K562 (cell line): ENCODE measurements around the gene RSRP1. TPM values are rescaled to one million over a fixed set of nuclear protein-coding genes. Genes with fewer than 3 reads are reported as not detected.

Source experiments
- ATF3 ChIP-seq, 2 experiments: fragments of 450-650 bp in 1 of 2; sonication (generic) in 1 of 2; formaldehyde crosslinking in 1 of 2; IDR thresholded peaks in 1 of 2; conservative IDR thresholded peaks in 1 of 2; 2 replicates each; pipeline versions ENCODE4 v1.6.1 to v1.8.1; 2016 to 2023; ENCODE audit warnings: mild to moderate bottlenecking in 2 of 2, moderate library complexity in 2 of 2, inconsistent platforms in 1 of 2, missing genetic modification reagents in 1 of 2
- BCLAF1 ChIP-seq, 2 experiments: fragments of 450-650 bp in 1 of 2; IDR thresholded peaks; 2 replicates each; pipeline ENCODE4 v1.6.1; 2011 to 2017; ENCODE audit warnings: low read depth in 2 of 2, antibody characterized with exemption in 1 of 2, borderline replicate concordance in 1 of 2, low read length in 1 of 2, mild to moderate bottlenecking in 1 of 2, mixed read lengths in 1 of 2; ENCODE audit not compliant: control insufficient read depth in 1 of 2
- CBFA2T3 ChIP-seq: fragments of 450-650 bp; IDR thresholded peaks from 2 replicates; pipeline ENCODE4 v1.6.1; 2017
- CHD1 ChIP-seq: fragments of 200-600 bp; sonication (generic); IDR thresholded peaks from one replicate; pipeline ENCODE4 v1.6.1; 2012; ENCODE audit warnings: mild to moderate bottlenecking, moderate library complexity, low read length, inconsistent platforms
- E2F3 ChIP-seq: fragments of 250-450 bp; sonication (Bioruptor Pico); IDR thresholded peaks from 2 replicates; pipeline ENCODE4 v1.4.0; 2020; ENCODE audit warnings: mild to moderate bottlenecking
- ETV5 ChIP-seq: sonication (generic); formaldehyde crosslinking; IDR thresholded peaks from 2 replicates; pipeline ENCODE4 v1.4.0; 2020; ENCODE audit warnings: low read depth, mild to moderate bottlenecking, missing genetic modification reagents
- EZH2 ChIP-seq: IDR thresholded peaks from 2 replicates; pipeline ENCODE4 v1.6.1; 2012; ENCODE audit warnings: low read depth, mild to moderate bottlenecking, inconsistent platforms, low read length, borderline replicate concordance
- GTF2E2 ChIP-seq: fragments of 200-800 bp; sonication (Bioruptor generic); IDR thresholded peaks from 2 replicates; pipeline ENCODE4 v1.6.1; 2016; ENCODE audit warnings: missing genetic modification characterization, missing compliant biosample characterization
- ID3 ChIP-seq, 2 experiments: fragments of 250-450 bp in 1 of 2; fragments of 450-650 bp in 1 of 2; sonication (Bioruptor Pico) in 1 of 2; IDR thresholded peaks; 2 replicates each; pipeline versions ENCODE4 v1.6.1 to v1.8.0; 2016 to 2021; ENCODE audit warnings: mild to moderate bottlenecking in 2 of 2, moderate library complexity in 2 of 2, missing compliant biosample characterization in 1 of 2, missing genetic modification characterization in 1 of 2
- JUNB ChIP-seq: fragments of 450-650 bp; formaldehyde crosslinking; conservative IDR thresholded peaks from 2 replicates; pipeline ENCODE4 v1.4.0; 2020; ENCODE audit warnings: mild to moderate bottlenecking
- MCM2 ChIP-seq: fragments of 450-650 bp; IDR thresholded peaks from 2 replicates; pipeline ENCODE4 v1.6.1; 2017; ENCODE audit warnings: low read depth, mild to moderate bottlenecking
- MTF1 ChIP-seq: fragments of 250-450 bp; sonication (Bioruptor Pico); IDR thresholded peaks from 2 replicates; pipeline ENCODE4 v1.9.0; 2021; ENCODE audit warnings: moderate library complexity, mild to moderate bottlenecking, inconsistent platforms, borderline replicate concordance
- PCBP2 ChIP-seq: fragments of 200-400 bp; formaldehyde crosslinking; IDR thresholded peaks from 2 replicates; pipeline ENCODE4 v1.6.1; 2018; ENCODE audit warnings: low read length, low read depth, mild to moderate bottlenecking, moderate library complexity; ENCODE audit not compliant: poor library complexity, severe bottlenecking
- POLR3A ChIP-seq: IDR thresholded peaks from 2 replicates; pipeline ENCODE4 v1.6.1; 2011; ENCODE audit warnings: borderline replicate concordance, mild to moderate bottlenecking, moderate library complexity; ENCODE audit not compliant: insufficient read length, insufficient read depth; ENCODE audit errors: extremely low read depth
- RNF219 ChIP-seq: fragments of 250-450 bp; sonication (Bioruptor Pico); IDR thresholded peaks from 2 replicates; pipeline ENCODE4 v1.5.0; 2022; ENCODE audit warnings: mild to moderate bottlenecking
- ZKSCAN3 ChIP-seq: fragments of 250-450 bp; sonication (Bioruptor Pico); IDR thresholded peaks from 2 replicates; pipeline ENCODE4 v1.4.0; 2020
- ZNF12 ChIP-seq: sonication (generic); formaldehyde crosslinking; IDR thresholded peaks from 2 replicates; pipeline ENCODE4 v1.4.0; 2020; ENCODE audit warnings: mild to moderate bottlenecking, missing genetic modification reagents
- ZNF124 ChIP-seq: sonication (generic); formaldehyde crosslinking; IDR thresholded peaks from 2 replicates; pipeline ENCODE4 v1.8.1; 2022; ENCODE audit warnings: missing genetic modification reagents
- ZNF133 ChIP-seq: fragments of 250-450 bp; sonication (Bioruptor Pico); IDR thresholded peaks from 2 replicates; pipeline ENCODE4 v1.4.0; 2020; ENCODE audit warnings: mild to moderate bottlenecking
- ZNF197 ChIP-seq: fragments of 200-800 bp; sonication (Bioruptor generic); IDR thresholded peaks from 2 replicates; pipeline ENCODE4 v1.6.1; 2016; ENCODE audit warnings: low read depth, missing genetic modification characterization, missing compliant biosample characterization
- ZNF23 ChIP-seq: fragments of 250-450 bp; sonication (Bioruptor Pico); IDR thresholded peaks from 2 replicates; pipeline ENCODE4 v1.4.0; 2020; ENCODE audit warnings: mild to moderate bottlenecking
- ZNF551 ChIP-seq: fragments of 250-450 bp; sonication (Bioruptor Pico); IDR thresholded peaks from 2 replicates; pipeline ENCODE4 v1.5.0; 2021; ENCODE audit warnings: mild to moderate bottlenecking, moderate library complexity
- ZNF77 ChIP-seq: fragments of 250-450 bp; sonication (Bioruptor Pico); IDR thresholded peaks from 2 replicates; pipeline ENCODE4 v1.5.0; 2020
- polyA plus RNA-seq, 8 experiments: library from polyadenylated mRNA; depleted of rRNA in 4 of 8; stranded (reverse) in 5 of 8; unstranded in 3 of 8; fragments of >200 nt; fragmentation: Nextera tagmentation in 2 of 8; fragmentation: Illumina TruSeq in 1 of 8; extraction: Ambion mirVana in 2 of 8; extraction: Trizol in 1 of 8; gene quantifications; 2 replicates each; pipeline versions ENCODE4 v1.2.1 to v1.2.3, GENCODE V29; 2011 to 2014; ENCODE audit warnings: inconsistent platforms in 1 of 8, missing spikeins in 1 of 8
- total RNA-seq, 7 experiments: library from RNA; depleted of rRNA in 6 of 7; stranded (reverse); fragments of >200 nt in 6 of 7; fragmentation: Illumina TruSeq in 2 of 7; extraction: Trizol in 2 of 7; gene quantifications; 2 replicates each; pipeline versions ENCODE4 v1.2.1 to v1.2.3, GENCODE V29; 2011 to 2021; ENCODE audit warnings: low replicate concordance in 1 of 7

The RSRP1 gene
- total and polyA plus RNA-seq, 9 of the 15 experiments (the other 6 are each of a cell fraction or from before 2014, with no cell fraction given): 27.2 to 283 (median 146) TPM

- no peak for TF ChIP-seq ID3 (CRISPR knock-in tag; IDR thresholded peaks at IDR 0.05)
- TF ChIP-seq ID3 (tag; IDR thresholded peaks at IDR 0.05): no peak
- TF ChIP-seq ZNF124 (CRISPR knock-in tag): no peak
- TF ChIP-seq ZNF551 (CRISPR knock-in tag): no peak
- TF ChIP-seq BCLAF1 (IDR thresholded peaks at IDR 0.05; ENCODE audit: borderline replicate concordance in 1 of 2, control insufficient read depth in 1 of 2, low read depth in 2 of 2, low read length in 1 of 2): no peak
- no peak for TF ChIP-seq MTF1 (CRISPR knock-in tag)
- TF ChIP-seq POLR3A: no peak
- TF ChIP-seq ZNF197 (CRISPR knock-in tag): no peak
- TF ChIP-seq ZKSCAN3 (CRISPR knock-in tag): no peak
- no peak for TF ChIP-seq ZNF77 (CRISPR knock-in tag)
- TF ChIP-seq PCBP2: no peak
- TF ChIP-seq EZH2: no peak
- no peak for TF ChIP-seq JUNB (CRISPR knock-in tag)
- TF ChIP-seq ZNF12: peak; percentile 5; the same call in 1 of the 2 replicates
- no peak for TF ChIP-seq ETV5
- TF ChIP-seq CHD1: peak; percentile 99
- TF ChIP-seq CBFA2T3: no peak
- no peak for TF ChIP-seq ATF3 (IDR thresholded peaks at IDR 0.05)
- TF ChIP-seq ATF3 (CRISPR knock-in tag; conservative IDR thresholded peaks at IDR 0.05): peak; percentile 19; the same call in 1 of the 2 replicates
- TF ChIP-seq RNF219 (CRISPR knock-in tag): no peak
- no peak for TF ChIP-seq MCM2
- no peak for TF ChIP-seq E2F3
- no peak for TF ChIP-seq ZNF133
- TF ChIP-seq ZNF23: no peak
- no peak for TF ChIP-seq GTF2E2 (tag)
Measured at GRCh38 chr1:25246600-25247023, 642 bp downstream of the RSRP1 start (continued).
